HUDEP-2 (cell line): Measurements from ENCODE around the gene DAB2IP.

Experiments used
- DNase-seq, 76 experiments: peaks; one replicate each; lab custom pipeline; 2025; ENCODE audit not compliant: unreplicated experiment in 76 of 76; lab: John Stamatoyannopoulos, UW

The DAB2IP gene

GRCh38 chr9:121770415-121771273 lies 119.2 kb downstream of the DAB2IP start:
- DNase-seq: no peak

DNA sequence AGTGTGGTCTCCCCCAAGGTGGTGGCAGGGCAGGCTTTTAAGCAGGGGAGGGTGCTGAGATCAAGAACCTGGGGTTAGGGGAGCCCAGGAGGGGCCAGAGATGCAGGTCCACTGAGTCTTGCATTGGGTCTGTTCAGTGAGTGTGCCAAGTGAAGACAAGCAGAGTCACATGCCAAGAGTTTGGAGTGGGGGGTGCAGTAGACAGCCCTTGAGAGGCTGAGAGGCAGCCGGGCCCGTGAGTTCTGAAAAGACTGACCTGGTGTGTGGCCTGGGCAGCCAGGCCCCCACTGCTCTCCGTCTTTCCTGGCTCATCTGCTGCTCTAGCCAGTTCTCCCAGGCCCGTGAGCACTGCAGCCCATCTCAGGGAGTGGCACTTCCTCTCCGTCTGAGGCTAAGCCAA lies 120.0 kb downstream of the DAB2IP start:
- DNase-seq: no peak

- DNase-seq: no peak
Observed at GRCh38 chr9:121771851-121772599, 120.6 kb downstream of the DAB2IP start.

GRCh38 chr9:121772600-121773285 lies 121.3 kb downstream of the DAB2IP start:
- DNase-seq: no peak

- DNase-seq: no peak
Observed at GRCh38 chr9:121773286-121773953, 122.0 kb downstream of the DAB2IP start.

DNA sequence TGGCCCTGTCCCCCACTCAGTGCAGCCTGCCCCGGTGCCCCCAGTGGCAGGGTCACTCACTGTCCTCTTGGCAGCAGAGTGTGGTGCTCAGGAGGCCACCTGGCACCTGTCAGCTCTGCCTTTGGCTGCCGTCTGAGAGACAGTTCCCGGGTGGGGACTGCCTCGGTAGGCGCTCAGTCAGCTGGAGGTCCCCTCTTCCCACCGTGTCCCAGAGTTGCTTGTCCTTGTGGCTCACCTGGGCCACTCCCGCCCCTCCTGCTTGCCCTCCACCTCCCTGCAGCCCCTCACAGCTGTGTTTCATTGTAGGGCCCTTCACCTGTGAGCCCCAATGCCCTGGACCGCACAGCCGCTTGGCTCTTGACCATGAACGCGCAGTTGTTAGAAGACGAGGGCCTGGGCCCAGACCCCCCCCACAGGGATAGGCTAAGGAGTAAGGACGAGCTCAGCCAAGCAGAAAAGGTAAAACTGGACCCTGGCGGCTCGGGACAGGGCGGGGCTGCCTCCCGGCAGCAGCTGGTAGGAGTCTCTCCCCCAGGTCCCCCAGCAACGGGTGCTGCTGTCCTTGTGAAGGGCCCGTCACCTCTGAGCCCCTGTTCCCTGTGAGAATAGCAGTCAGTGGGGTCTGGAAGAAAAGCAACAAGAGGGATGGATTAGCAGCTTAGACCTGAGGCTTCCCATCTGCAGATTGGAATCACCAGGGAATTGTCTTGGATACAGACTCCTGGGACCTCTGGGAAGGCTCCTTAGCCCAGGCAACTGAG lies 122.7 kb downstream of the DAB2IP start:
- DNase-seq: no peak

- no peak for DNase-seq
Observed at GRCh38 chr9:121774715-121775613, 123.5 kb downstream of the DAB2IP start.

DNA sequence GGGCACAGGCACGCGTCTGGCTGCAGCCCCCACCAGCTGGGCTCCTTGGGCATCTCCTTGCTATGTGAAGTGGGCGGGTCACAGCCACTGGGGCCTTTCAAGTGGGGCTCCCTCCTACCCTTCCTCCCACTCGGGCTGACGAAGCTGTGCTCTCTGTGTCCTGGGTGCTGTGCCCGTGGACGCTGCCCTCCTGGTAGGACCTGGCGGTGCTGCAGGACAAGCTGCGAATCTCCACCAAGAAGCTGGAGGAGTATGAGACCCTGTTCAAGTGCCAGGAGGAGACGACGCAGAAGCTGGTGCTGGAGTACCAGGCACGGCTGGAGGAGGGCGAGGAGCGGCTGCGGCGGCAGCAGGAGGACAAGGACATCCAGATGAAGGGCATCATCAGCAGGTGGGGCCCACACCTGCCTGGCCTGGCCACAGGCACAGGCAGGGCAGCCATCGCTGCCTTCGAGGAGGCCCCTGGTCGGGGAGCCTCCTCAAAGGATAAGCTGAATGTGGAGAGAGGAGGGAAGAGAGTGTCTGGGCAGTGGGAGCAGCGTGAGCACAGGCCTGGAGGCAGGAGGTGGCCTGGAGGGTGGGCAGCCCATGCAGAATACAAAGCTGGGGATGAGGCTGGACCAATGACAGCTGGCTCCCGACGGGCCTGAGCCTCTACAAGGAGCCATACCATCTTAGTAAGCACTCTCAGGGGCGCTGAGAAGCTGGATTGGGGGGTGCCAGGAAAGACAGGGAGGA lies 124.7 kb downstream of the DAB2IP start:
- no peak for DNase-seq

GRCh38 chr9:121776739-121777637 lies 125.6 kb downstream of the DAB2IP start:
- no peak for DNase-seq

DNA sequence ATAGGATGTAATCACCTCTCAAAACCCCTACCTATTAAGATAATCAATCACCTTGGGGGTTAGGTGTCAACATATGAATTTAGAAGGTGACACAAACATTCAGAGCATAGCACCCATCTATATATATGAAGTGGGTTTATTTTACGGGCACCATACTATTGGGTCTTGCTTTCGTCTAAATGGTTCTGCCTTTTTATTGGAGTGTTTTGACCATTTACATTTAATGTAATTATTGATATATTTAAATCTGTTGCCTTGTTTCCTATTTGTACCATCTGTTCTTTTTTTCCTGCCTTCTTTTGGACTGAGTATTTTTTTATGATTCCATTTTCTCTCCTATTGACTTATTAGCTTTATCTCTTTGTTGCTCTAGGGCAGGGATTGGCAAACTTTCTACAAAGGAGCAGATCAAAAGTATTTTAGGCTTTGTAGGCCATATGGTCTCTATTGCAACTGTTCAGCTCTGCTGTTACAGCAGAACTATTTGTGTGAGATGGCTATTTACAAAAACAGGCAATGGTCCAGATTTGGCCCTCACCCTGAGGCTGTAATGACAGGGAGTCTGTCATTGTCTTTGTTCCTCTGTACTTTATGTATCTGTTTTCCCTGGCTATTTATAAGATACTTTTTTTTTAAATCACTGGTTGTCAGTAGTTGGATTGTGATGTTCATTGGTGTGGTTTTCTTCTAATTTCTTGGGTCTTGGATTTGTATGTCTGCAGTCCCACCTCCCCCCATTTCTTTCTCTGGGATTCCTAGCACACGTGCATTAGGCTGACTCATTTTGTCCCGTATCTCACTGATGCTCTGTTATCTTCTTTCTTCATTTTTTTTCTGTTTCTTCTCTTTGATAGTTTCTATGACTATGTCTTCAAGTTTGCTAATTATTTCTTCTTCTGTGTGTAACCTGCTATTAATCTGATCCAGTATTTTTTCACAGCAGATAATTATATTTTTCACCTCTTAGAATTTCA lies 127.1 kb downstream of the DAB2IP start:
- no peak for DNase-seq

DNA sequence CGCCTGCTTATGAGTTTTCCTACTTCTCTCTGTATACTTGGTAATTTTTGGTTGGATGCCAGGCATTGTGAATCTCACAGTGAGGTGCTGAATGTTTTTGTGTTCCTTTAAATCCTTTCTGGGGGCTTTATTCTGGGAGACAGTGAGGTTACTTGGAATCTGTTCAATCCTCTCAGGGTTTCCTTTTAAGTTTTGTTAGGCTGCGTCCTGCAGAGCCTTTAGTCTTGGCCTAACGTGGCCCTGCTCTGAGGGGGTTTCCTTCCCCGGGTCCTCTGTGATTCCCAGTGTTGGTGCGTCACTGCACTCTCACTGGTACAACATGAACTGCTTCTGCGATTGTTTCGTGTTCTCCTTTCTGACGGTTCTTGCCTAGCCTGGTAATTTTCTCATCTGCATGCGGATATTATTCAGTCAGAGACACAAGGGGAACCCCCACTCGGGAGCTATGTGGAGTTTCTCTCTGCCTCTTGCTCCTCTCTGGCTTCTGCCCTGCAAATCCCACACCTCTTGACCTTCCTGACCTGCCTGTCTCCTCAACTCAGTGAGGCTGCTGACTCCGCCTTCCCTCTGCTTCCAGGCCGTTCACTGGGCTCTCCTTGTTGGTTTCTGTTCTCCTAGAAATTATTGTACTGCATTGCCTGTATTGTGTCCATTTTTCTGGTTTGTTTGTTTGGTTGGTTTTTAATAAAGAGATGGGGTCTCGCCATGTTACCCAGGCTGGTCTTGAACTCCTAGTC lies 128.1 kb downstream of the DAB2IP start:
- no peak for DNase-seq

DNA sequence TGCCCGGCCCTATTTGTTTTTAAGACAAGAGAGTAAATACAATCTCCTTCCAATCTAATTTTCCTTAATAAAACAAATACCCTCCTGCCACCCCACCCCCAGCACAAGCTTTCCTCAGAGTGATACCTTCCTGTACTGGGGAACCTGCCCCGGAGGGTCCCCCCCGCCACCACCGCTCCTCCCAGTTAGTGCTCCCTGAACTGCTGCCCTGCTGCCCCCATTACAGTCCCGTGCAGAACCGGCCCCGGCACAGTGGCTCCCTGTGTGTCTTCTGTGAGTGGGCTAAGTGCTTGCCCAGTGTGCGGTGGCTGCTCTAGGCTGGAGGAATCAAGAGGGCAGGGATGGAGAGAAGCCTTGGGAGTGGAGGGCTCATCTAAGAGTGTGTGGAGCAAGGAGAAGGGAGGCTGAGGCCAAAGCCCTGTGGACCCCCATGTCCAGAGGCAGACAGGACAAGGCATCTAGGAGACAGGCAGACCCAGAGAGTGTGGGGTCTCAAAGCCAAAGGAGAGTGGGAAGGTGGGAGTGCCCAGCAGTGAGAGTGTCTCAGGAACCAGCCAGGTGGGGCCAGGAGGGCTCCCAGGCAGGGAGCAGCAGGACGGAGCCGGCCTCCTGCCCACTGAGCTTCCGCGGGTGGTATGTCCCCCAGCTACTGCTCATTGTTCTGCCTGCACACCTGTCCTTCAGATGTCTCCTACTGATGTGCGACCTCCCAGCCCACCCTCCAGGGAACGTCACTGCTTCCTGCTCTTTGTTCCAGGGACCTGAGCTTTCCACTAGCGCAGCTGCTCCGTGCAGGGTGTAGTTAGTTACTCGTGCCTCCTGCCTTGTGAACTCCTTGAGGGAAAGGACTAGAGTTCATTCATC lies 129.0 kb downstream of the DAB2IP start:
- DNase-seq: no peak

- DNase-seq: no peak
Observed at GRCh38 chr9:121781145-121781548, 129.7 kb downstream of the DAB2IP start.

DNA sequence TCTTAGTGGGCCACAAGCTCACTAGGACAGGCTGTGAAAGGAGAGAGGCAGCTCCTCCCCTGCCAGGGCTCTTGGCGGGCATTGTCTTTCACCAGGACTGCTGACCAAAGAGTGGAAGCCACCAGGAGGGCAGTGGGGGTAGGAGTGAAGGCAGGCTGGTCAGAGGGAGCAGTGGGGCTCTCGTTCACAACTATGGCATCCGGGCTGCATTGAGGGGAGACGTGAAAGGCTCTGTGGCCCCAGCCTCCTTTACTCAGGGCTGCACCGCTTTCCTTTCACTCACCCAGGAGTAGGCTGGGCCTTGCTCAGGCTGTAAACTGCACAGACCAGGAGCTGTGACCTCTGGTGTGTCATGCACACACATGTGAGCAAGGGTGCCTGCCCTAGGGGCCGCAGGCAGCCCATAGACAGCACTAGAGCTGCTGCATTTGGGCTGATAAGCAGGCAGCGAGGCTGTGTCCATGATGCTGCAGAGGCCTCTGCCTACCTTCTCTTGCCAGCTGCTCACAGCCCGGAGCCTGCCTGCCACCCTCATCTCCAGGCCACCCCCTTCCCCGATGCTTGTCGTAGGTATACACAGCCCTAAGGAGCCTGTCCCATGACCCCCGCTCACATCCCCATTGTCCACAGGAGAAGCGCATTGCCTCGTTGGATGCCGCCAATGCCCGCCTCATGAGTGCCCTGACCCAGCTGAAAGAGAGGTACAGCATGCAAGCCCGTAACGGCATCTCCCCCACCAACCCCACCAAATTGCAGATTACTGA lies 130.4 kb downstream of the DAB2IP start:
- DNase-seq: no peak
